DOHH2 (cell line): ENCODE data around the gene CABLES1.

ENCODE experiments used
- H3F3A ChIP-seq: fragments of 200-600 bp; sonication (generic), shearing (Covaris generic); 2 replicates; pipeline ENCODE4 v1.6.0; 2016; ENCODE audit warnings: antibody characterized with exemption, mild to moderate bottlenecking; ENCODE audit not compliant: control insufficient read depth, insufficient read depth
- H3K27ac ChIP-seq: fragments of 200-600 bp; sonication (generic); 2 replicates; pipeline ENCODE4 v1.5.1; 2014; ENCODE audit warnings: low read depth, mild to moderate bottlenecking, low read length, moderate library complexity
- H3K27me3 ChIP-seq: fragments of 200-600 bp; sonication (generic); 2 replicates; pipeline ENCODE4 v1.6.1; 2014; ENCODE audit warnings: mild to moderate bottlenecking, low read length, mixed read lengths; ENCODE audit not compliant: control insufficient read depth
- H3K36me3 ChIP-seq: fragments of 200-600 bp; sonication (generic); 2 replicates; pipeline ENCODE4 v1.6.1; 2014; ENCODE audit warnings: mild to moderate bottlenecking, low read length, moderate library complexity, mixed read lengths; ENCODE audit not compliant: control insufficient read depth
- H3K4me1 ChIP-seq: fragments of 200-600 bp; sonication (generic); 2 replicates; pipeline ENCODE4 v1.6.1; 2014; ENCODE audit warnings: mild to moderate bottlenecking, low read length, mixed read lengths; ENCODE audit not compliant: control insufficient read depth
- H3K4me2 ChIP-seq: fragments of 200-600 bp; sonication (generic); 2 replicates; pipeline ENCODE4 v1.6.0; 2014; ENCODE audit warnings: mild to moderate bottlenecking, low read length, moderate library complexity
- H3K4me3 ChIP-seq: fragments of 200-600 bp; sonication (generic); 2 replicates; pipeline ENCODE4 v1.5.1; 2014; ENCODE audit warnings: mild to moderate bottlenecking, low read length, mixed read lengths
- H3K79me2 ChIP-seq: fragments of 200-600 bp; sonication (generic); 2 replicates; pipeline ENCODE4 v1.6.1; 2014; ENCODE audit warnings: mild to moderate bottlenecking, low read length, mixed read lengths; ENCODE audit not compliant: control insufficient read depth
- H3K9me2 ChIP-seq: fragments of 200-600 bp; sonication (generic); replicated peaks from 2 replicates; pipeline ENCODE4 v1.6.1; 2014; ENCODE audit warnings: mild to moderate bottlenecking, low read length, mixed read lengths; ENCODE audit not compliant: control insufficient read depth
- H3K9me3 ChIP-seq: fragments of 200-600 bp; sonication (generic); 2 replicates; pipeline ENCODE4 v1.6.1; 2014; ENCODE audit warnings: antibody characterized with exemption, low read length, mixed read lengths; ENCODE audit not compliant: control insufficient read depth, insufficient read depth
- H4K20me1 ChIP-seq: fragments of 200-600 bp; sonication (generic); 2 replicates; pipeline ENCODE4 v1.6.0; 2014; ENCODE audit warnings: low read depth, mild to moderate bottlenecking, antibody characterized with exemption, low read length, moderate library complexity; ENCODE audit not compliant: control insufficient read depth, insufficient read depth
- CTCF ChIP-seq: fragments of 200-600 bp; sonication (generic); IDR thresholded peaks from one replicate; pipeline ENCODE4 v1.5.1; 2014; ENCODE audit warnings: antibody characterized with exemption, mild to moderate bottlenecking, low read depth, low read length; ENCODE audit not compliant: poor library complexity, severe bottlenecking
- EZH2phosphoT487 ChIP-seq: fragments of 200-600 bp; sonication (generic); IDR thresholded peaks from 2 replicates; pipeline ENCODE4 v1.6.1; 2017; ENCODE audit warnings: borderline replicate concordance, mild to moderate bottlenecking, antibody characterized with exemption, low read length, moderate library complexity, mixed read lengths

CABLES1 gene

GRCh38 chr18:23142251-23142929 lies 7.1 kb downstream of the CABLES1 start:
- Histone ChIP-seq H3K27me3 (peaks cover 8% of the 10 kb centered on the region), H3K27ac (no peak overlapping the region), H3K9me3 (no peaks in the 10 kb centered on the region), H4K20me1 (no peaks in the 10 kb centered on the region), H3F3A (no peaks in the 10 kb centered on the region), H3K9me2 (no peaks in the 10 kb centered on the region), H3K36me3 (no peaks in the 10 kb centered on the region), H3K79me2 (no peaks in the 10 kb centered on the region), H3K4me3 (no peak overlapping the region), H3K4me1 (peaks cover 14% of the 10 kb centered on the region), H3K4me2 (peak overlapping the region; percentile 15; the same call in 1 of the 2 replicates)
- TF ChIP-seq EZH2phosphoT487 (no peak), CTCF (no peak)

GRCh38 chr18:23143016-23143814 lies 7.9 kb downstream of the CABLES1 start:
- no peak for TF ChIP-seq CTCF
- TF ChIP-seq EZH2phosphoT487: no peak
- Histone ChIP-seq H3K36me3 (no peaks in the 10 kb centered on the region), H3K4me2 (peak overlapping the region; percentile 15; the same call in 1 of the 2 replicates), H3K4me1 (peaks cover 14% of the 10 kb centered on the region), H3K79me2 (no peaks in the 10 kb centered on the region), H3F3A (no peaks in the 10 kb centered on the region), H3K4me3 (no peak overlapping the region), H3K27me3 (no peaks in the 10 kb centered on the region), H3K9me2 (no peaks in the 10 kb centered on the region), H3K9me3 (no peaks in the 10 kb centered on the region), H3K27ac (no peak overlapping the region), H4K20me1 (no peaks in the 10 kb centered on the region)

DNA sequence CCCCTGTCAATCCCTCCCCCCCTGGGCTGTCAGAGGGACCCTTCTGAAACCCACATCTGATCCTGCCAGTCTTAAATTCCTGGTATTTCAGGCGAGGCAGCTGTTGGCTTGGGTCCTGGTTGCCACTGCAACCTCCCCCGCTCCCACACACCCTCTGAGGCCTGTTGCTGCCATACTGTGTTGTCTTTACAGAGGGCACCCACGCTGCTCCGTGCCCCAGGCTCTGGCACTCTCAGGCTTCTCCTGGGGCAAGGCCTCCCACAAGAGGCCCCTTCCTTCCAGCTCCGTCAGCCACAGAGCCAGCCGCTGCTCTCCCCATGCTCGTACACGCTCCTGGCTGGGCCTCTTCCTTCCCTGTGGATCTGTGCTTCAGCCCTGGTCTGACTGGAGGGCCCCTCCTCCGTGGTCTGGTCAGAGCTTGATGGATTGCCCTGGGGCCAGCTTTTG lies 8.6 kb downstream of the CABLES1 start:
- H3K36me3 ChIP-seq: no peaks in the 10 kb centered on the region
- no peaks in the 10 kb centered on the region for H3K79me2 ChIP-seq
- no peaks in the 10 kb centered on the region for H3F3A ChIP-seq
- H3K4me2 ChIP-seq: no peak overlapping the region
- H4K20me1 ChIP-seq: no peaks in the 10 kb centered on the region
- H3K4me1 ChIP-seq: peaks cover 14% of the 10 kb centered on the region
- no peak for TF ChIP-seq CTCF
- no peak for TF ChIP-seq EZH2phosphoT487
- no peak overlapping the region for H3K4me3 ChIP-seq
- no peaks in the 10 kb centered on the region for H3K9me3 ChIP-seq
- H3K9me2 ChIP-seq: no peaks in the 10 kb centered on the region
- H3K27me3 ChIP-seq: no peaks in the 10 kb centered on the region
- no peak overlapping the region for H3K27ac ChIP-seq
